H1 (cell line): ENCODE measurements around the gene SMIM13. TPM values are rescaled to one million over a fixed set of nuclear protein-coding genes. Genes with fewer than 3 reads are reported as not detected.

Experiments
- CTCF ChIA-PET: fragments of 300-600 bp; sonication (Branson Sonifier 250); formaldehyde crosslinking; loops from one replicate; lab custom pipeline; 2021; ENCODE audit not compliant: partially characterized antibody; lab: Charles Lee
- POLR2A ChIA-PET: fragments of 300-600 bp; sonication (Branson Sonifier 250); formaldehyde crosslinking; loops from one replicate; lab custom pipeline; 2021; ENCODE audit warnings: inconsistent platforms; ENCODE audit not compliant: partially characterized antibody; lab: Charles Lee
- DNase-seq, 2 experiments: peaks; one replicate each; pipeline versions ENCODE4 v3.0.0 to v3.0.0-alpha.2; 2010 to 2022; ENCODE audit warnings: low spot score in 2 of 2, low read depth in 1 of 2, mixed read lengths in 1 of 2
- FAIRE-seq: peaks from 2 replicates; lab custom pipeline; 2011; peaks lifted over from hg19 to GRCh38; lab: Jason Lieb, UNC
- H2AFZ ChIP-seq: 2 replicates; pipeline ENCODE4 v1.8.1; 2012; ENCODE audit warnings: low read length, inconsistent platforms
- H2AK5ac ChIP-seq: 2 replicates; pipeline ENCODE4 v1.6.1; 2013; ENCODE audit warnings: low read depth, low read length
- H2BK120ac ChIP-seq: replicated peaks from 2 replicates; pipeline ENCODE3; 2013; ENCODE audit warnings: low read depth, low read length, inconsistent platforms
- H2BK12ac ChIP-seq: 2 replicates; pipeline ENCODE4 v1.6.1; 2013; ENCODE audit warnings: low read depth, low read length
- H2BK15ac ChIP-seq: 2 replicates; pipeline ENCODE4 v1.6.1; 2013; ENCODE audit warnings: low read length
- H2BK20ac ChIP-seq: 2 replicates; pipeline ENCODE4 v1.6.1; 2013; ENCODE audit warnings: low read length
- H2BK5ac ChIP-seq: 2 replicates; pipeline ENCODE4 v1.6.1; 2013; ENCODE audit warnings: low read depth, low read length
- H3K14ac ChIP-seq: 2 replicates; pipeline ENCODE4 v1.6.1; 2013; ENCODE audit warnings: inconsistent platforms; ENCODE audit not compliant: insufficient read length
- H3K18ac ChIP-seq: 2 replicates; pipeline ENCODE4 v1.6.1; 2013; ENCODE audit warnings: low read length; ENCODE audit errors: extremely low read depth
- H3K23ac ChIP-seq: 2 replicates; pipeline ENCODE4 v1.6.1; 2013; ENCODE audit warnings: inconsistent platforms; ENCODE audit not compliant: insufficient read length
- H3K23me2 ChIP-seq: 2 replicates; pipeline ENCODE4 v1.6.1; 2013; ENCODE audit warnings: low read depth, low read length
- H3K27ac ChIP-seq: 2 replicates; pipeline ENCODE4 v1.6.1; 2011; ENCODE audit warnings: low read depth, low read length, inconsistent platforms
- H3K27me3 ChIP-seq, 4 experiments: replicated peaks in 1 of 4; 1 replicate in 1 of 4; 2 replicates in 3 of 4; pipeline versions ENCODE4 v1.6.1 to v1.8.1; 2011 to 2013; ENCODE audit warnings: low read length in 3 of 4, mild to moderate bottlenecking in 3 of 4, inconsistent platforms in 2 of 4, mixed read lengths in 2 of 4, moderate library complexity in 1 of 4; ENCODE audit not compliant: control insufficient read depth in 3 of 4, insufficient read depth in 3 of 4; ENCODE audit errors: extremely low read depth in 1 of 4
- H3K36me3 ChIP-seq, 4 experiments: 2 replicates each; pipeline versions ENCODE4 v1.6.1 to v1.8.1; 2011 to 2013; ENCODE audit warnings: mild to moderate bottlenecking in 4 of 4, low read length in 3 of 4, moderate library complexity in 2 of 4, control low read depth in 1 of 4, inconsistent platforms in 1 of 4; ENCODE audit not compliant: insufficient read depth in 4 of 4, control insufficient read depth in 2 of 4
- H3K4ac ChIP-seq: replicated peaks from 2 replicates; pipeline ENCODE3; 2013; ENCODE audit warnings: low read length, low read depth, mixed read lengths, inconsistent platforms; ENCODE audit not compliant: insufficient read length
- H3K4me1 ChIP-seq, 4 experiments: replicated peaks in 1 of 4; 1 replicate in 1 of 4; 2 replicates in 3 of 4; pipeline versions ENCODE4 v1.6.1 to v1.8.1; 2011 to 2013; ENCODE audit warnings: low read length in 3 of 4, inconsistent platforms in 2 of 4, mixed read lengths in 1 of 4; ENCODE audit not compliant: insufficient read depth in 4 of 4, control insufficient read depth in 3 of 4
- H3K4me2 ChIP-seq, 2 experiments: 2 replicates each; pipeline versions ENCODE4 v1.6.1 to v1.8.1; 2011 to 2013; ENCODE audit warnings: low read depth in 2 of 2, low read length in 2 of 2, control low read depth in 1 of 2, inconsistent platforms in 1 of 2, mild to moderate bottlenecking in 1 of 2; ENCODE audit not compliant: insufficient read depth in 1 of 2
- H3K4me3 ChIP-seq, 4 experiments: fragments of 200-600, 300-600 bp in 1 of 4; sonication (generic), shearing (Covaris generic), sonication (Bioruptor Twin) in 1 of 4; 2 replicates each; pipeline versions ENCODE4 v1.5.1 to v1.8.1; 2011 to 2016; ENCODE audit warnings: low read length in 4 of 4, low read depth in 3 of 4, control low read depth in 2 of 4, inconsistent platforms in 2 of 4, mild to moderate bottlenecking in 2 of 4, mixed read lengths in 1 of 4, moderate library complexity in 1 of 4; ENCODE audit not compliant: insufficient read depth in 2 of 4; ENCODE audit errors: extremely low read depth in 1 of 4
- H3K56ac ChIP-seq: replicated peaks from 2 replicates; pipeline ENCODE3; 2013; ENCODE audit warnings: low read depth, mild to moderate bottlenecking, mixed read lengths, low read length, inconsistent platforms; ENCODE audit not compliant: insufficient read length
- H3K79me1 ChIP-seq: 2 replicates; pipeline ENCODE4 v1.6.1; 2013; ENCODE audit warnings: low read depth, low read length, control low read depth
- H3K79me2 ChIP-seq, 2 experiments: 2 replicates each; pipeline versions ENCODE4 v1.6.1 to v1.8.1; 2012 to 2013; ENCODE audit warnings: low read length in 2 of 2, mild to moderate bottlenecking in 2 of 2, inconsistent platforms in 1 of 2; ENCODE audit not compliant: insufficient read depth in 2 of 2, control insufficient read depth in 1 of 2
- H3K9ac ChIP-seq, 4 experiments: replicated peaks in 1 of 4; 1 replicate in 1 of 4; 2 replicates in 3 of 4; pipeline versions ENCODE4 v1.6.1 to v1.8.1; 2011 to 2013; ENCODE audit warnings: low read depth in 3 of 4, low read length in 3 of 4, control low read depth in 2 of 4, mild to moderate bottlenecking in 2 of 4, moderate library complexity in 2 of 4, inconsistent platforms in 1 of 4; ENCODE audit errors: extremely low read depth in 1 of 4
- H3K9me3 ChIP-seq, 2 experiments: 2 replicates each; pipeline versions ENCODE4 v1.6.1 to v1.8.1; 2012 to 2013; ENCODE audit warnings: mild to moderate bottlenecking in 2 of 2, moderate library complexity in 2 of 2, control low read depth in 1 of 2, inconsistent platforms in 1 of 2, low read depth in 1 of 2, low read length in 1 of 2, mixed read lengths in 1 of 2; ENCODE audit not compliant: insufficient read depth in 2 of 2
- H4K20me1 ChIP-seq, 2 experiments: replicated peaks in 1 of 2; 2 replicates each; pipeline versions ENCODE3 to v1.8.1; 2011 to 2013; ENCODE audit warnings: inconsistent platforms in 2 of 2, low read length in 2 of 2, mild to moderate bottlenecking in 1 of 2; ENCODE audit not compliant: insufficient read depth in 2 of 2, control insufficient read depth in 1 of 2
- H4K5ac ChIP-seq: 2 replicates; pipeline ENCODE4 v1.6.1; 2013; ENCODE audit warnings: low read length, low read depth, mixed read lengths, inconsistent platforms; ENCODE audit not compliant: insufficient read length
- H4K8ac ChIP-seq: 2 replicates; pipeline ENCODE4 v1.8.0; 2013; ENCODE audit warnings: mild to moderate bottlenecking, moderate library complexity, low read length, inconsistent platforms; ENCODE audit not compliant: insufficient read depth; ENCODE audit errors: extremely low read depth
- H4K91ac ChIP-seq: replicated peaks from 2 replicates; pipeline ENCODE3; 2013; ENCODE audit warnings: low read length, mixed read lengths, inconsistent platforms; ENCODE audit not compliant: insufficient read length
- TAF1 ChIP-seq: IDR thresholded peaks from 2 replicates; pipeline ENCODE4 v1.6.1; 2011; ENCODE audit warnings: mild to moderate bottlenecking, low read depth, low read length
- TAF7 ChIP-seq: optimal IDR thresholded peaks from 2 replicates; pipeline ENCODE3; 2011; ENCODE audit warnings: low read depth, mild to moderate bottlenecking, inconsistent platforms, low read length, moderate library complexity, borderline replicate concordance
- WGBS, 2 experiments: shearing (Covaris generic) in 1 of 2; methylation state at CpG; one replicate each; pipeline versions ENCODE4 v1.1.6 to v1.1.7; 2013 to 2015; ENCODE audit warnings: low lambda C conversion rate in 2 of 2, mixed read lengths in 2 of 2, inconsistent platforms in 1 of 2, low coverage in 1 of 2, missing lambda C conversion rate in 1 of 2; ENCODE audit not compliant: insufficient replicate concordance in 2 of 2, insufficient coverage in 1 of 2, insufficient read length in 1 of 2; ENCODE audit errors: extremely low coverage in 1 of 2, missing lambda C conversion rate in 1 of 2; 5-methylcytosine and 5-hydroxymethylcytosine counted together
- polyA plus RNA-seq, 7 experiments: library from polyadenylated mRNA; depleted of rRNA in 3 of 7; stranded (reverse) in 5 of 7; unstranded in 2 of 7; fragments of >200 nt in 5 of 7; fragments of 200-250 nt in 2 of 7; gene quantifications; 1 replicate in 5 of 7; 2 replicates in 1 of 7; 4 replicates in 1 of 7; pipeline versions ENCODE4 v1.2.1 to v1.2.3, GENCODE V29; 2011 to 2013; ENCODE audit warnings: missing spikeins in 2 of 7, mixed read lengths in 2 of 7
- total RNA-seq: library from RNA; stranded (reverse); fragmentation: NEBNext Ultra II Directional; extraction: Animal tissue kit (Norgen Biotek cat#: 25700); gene quantifications from 2 replicates; pipeline ENCODE4 v1.2.1, GENCODE V29; 2021

SMIM13 gene
- total and polyA plus RNA-seq, 2 of the 8 experiments (the other 6 are each of a cell fraction or from before 2014, with no cell fraction given): 1.7 to 10.6 TPM

GRCh38 chr6:11065436-11066202 is 28.0 kb upstream of the SMIM13 start:
- CTCF ChIA-PET: interaction anchor here (0.6 to 5.0 kb wide), 12 partner anchors 11 to 435 kb away, joined by 3 to 34 read pairs (median 4); no protein-coding TSS in a partner anchor
- H2BK12ac ChIP-seq: no peak overlapping the region
- no peak overlapping the region for H2BK5ac ChIP-seq
- no peak overlapping the region for H3K56ac ChIP-seq
- H3K36me3 ChIP-seq: no peaks in the 10 kb centered on the region
- H2BK120ac ChIP-seq: no peak overlapping the region
- H3K9me3 ChIP-seq: no peaks in the 10 kb centered on the region
- H3K79me1 ChIP-seq: no peaks in the 10 kb centered on the region
- peak overlapping the region; percentile 93 for H2AFZ ChIP-seq
- DNase-seq (no peak), FAIRE-seq (no peak)
- H3K14ac ChIP-seq: no peak overlapping the region
- H2BK15ac ChIP-seq: no peak overlapping the region
- TF ChIP-seq TAF1 (0 out of 2 replicates have a peak, but pooled peaks have one; percentile 25), TAF7 (no peak)
- H3K27me3 ChIP-seq: no peaks in the 10 kb centered on the region
- H3K23ac ChIP-seq: no peak overlapping the region
- WGBS, 2 experiments: 78% methylated on average over 6 of the region's 6 CpGs; no CpG with 5 or more reads in 1 of the 2 experiments
- no peak overlapping the region for H3K4ac ChIP-seq
- no peak overlapping the region for H4K91ac ChIP-seq
- H2AK5ac ChIP-seq: no peak overlapping the region
- H4K8ac ChIP-seq: no peak overlapping the region
- H4K5ac ChIP-seq: no peak overlapping the region
- H3K79me2 ChIP-seq: no peaks in the 10 kb centered on the region
- H3K23me2 ChIP-seq: no peaks in the 10 kb centered on the region
- H2BK20ac ChIP-seq: no peak overlapping the region
- POLR2A ChIA-PET: no interaction called here
- no peak overlapping the region for H3K18ac ChIP-seq
- H3K4me3 ChIP-seq: no peak overlapping the region
- no peak overlapping the region for H3K9ac ChIP-seq
- H3K4me1 ChIP-seq: no peaks in the 10 kb centered on the region
- no peak overlapping the region for H3K27ac ChIP-seq
- no peak overlapping the region for H3K4me2 ChIP-seq
- no peaks in the 10 kb centered on the region for H4K20me1 ChIP-seq
